LNCaP clone FGC (cell line): ENCODE results near the gene EXOC4.
"Not testable (repeated sequence)": the region's sequence is repeated elsewhere in the genome, so short reads cannot be mapped to it uniquely, and the experiment has no call there.

ENCODE experiments used
- DNase-seq: peaks from one replicate; pipeline ENCODE4 v3.0.0-alpha.2; 2011; ENCODE audit warnings: low read depth
- H3K4me3 ChIP-seq: 2 replicates; pipeline ENCODE4 v1.5.1; 2011; ENCODE audit warnings: mild to moderate bottlenecking, low read depth, low read length, control low read depth
- CTCF ChIP-seq: IDR thresholded peaks from 2 replicates; pipeline ENCODE4 v1.5.1; 2012; ENCODE audit warnings: mild to moderate bottlenecking; ENCODE audit not compliant: control insufficient read depth, insufficient read depth; ENCODE audit errors: extremely low read depth

Gene EXOC4

GRCh38 chr7:133275008-133275407, 22.1 kb downstream of the EXOC4 start:
- no peak for TF ChIP-seq CTCF
- H3K4me3 ChIP-seq = no peak overlapping the region
- no peak for DNase-seq

- TF ChIP-seq CTCF = no peak
- no peak overlapping the region for H3K4me3 ChIP-seq
- no peak for DNase-seq
These were observed 22.7 kb downstream of the EXOC4 start for GRCh38 chr7:133275446-133276095.

GRCh38 chr7:133278975-133279374, 26.1 kb downstream of the EXOC4 start:
- DNase-seq = not testable (repeated sequence)

GRCh38 chr7:133282094-133282493, 29.2 kb downstream of the EXOC4 start:
- no peak for DNase-seq
- no peak for TF ChIP-seq CTCF
- H3K4me3 ChIP-seq = no peak overlapping the region

More at GRCh38 chr7:133278975-133279374, 26.1 kb downstream of the EXOC4 start:
- H3K4me3 ChIP-seq = not testable (repeated sequence)

GRCh38 chr7:133284092-133284491, 31.2 kb downstream of the EXOC4 start:
- DNase-seq = no peak
- TF ChIP-seq CTCF = no peak
- no peak overlapping the region for H3K4me3 ChIP-seq

GRCh38 chr7:133288970-133289369, 36.1 kb downstream of the EXOC4 start:
- TF ChIP-seq CTCF = no peak
- no peak overlapping the region for H3K4me3 ChIP-seq
- DNase-seq = no peak

GRCh38 chr7:133290041-133290440, 37.2 kb downstream of the EXOC4 start:
- DNase-seq = no peak
- no peak for TF ChIP-seq CTCF
- no peak overlapping the region for H3K4me3 ChIP-seq
